Tibial artery (tissue), 4 donors: ENCODE results near the gene SLC5A2.

Experiments used
- DNase-seq, 2 donors: peaks; one replicate each; pipeline ENCODE4 v3.0.0-alpha.2; 2019
- H3K27ac ChIP-seq, 2 donors: fragments of 200-600 bp; sonication (generic) in 1 of 2; 1 replicate in 1 of 2; 2 replicates in 1 of 2; pipeline ENCODE4 v1.5.1; 2018 to 2019; ENCODE audit warnings: mild to moderate bottlenecking in 1 of 2
- H3K27me3 ChIP-seq, 2 donors: fragments of 200-600 bp; sonication (generic) in 1 of 2; one replicate each; pipeline versions ENCODE4 v1.5.1 to v1.6.0; 2016 to 2019
- H3K36me3 ChIP-seq, 3 donors: fragments of 200-600 bp; sonication (generic) in 2 of 3; one replicate each; pipeline ENCODE4 v1.5.1; 2016 to 2019; ENCODE audit warnings: mild to moderate bottlenecking in 2 of 3
- H3K4me1 ChIP-seq, 4 donors: fragments of 200-600 bp; sonication (generic) in 2 of 4; 1 replicate in 3 of 4; 2 replicates in 1 of 4; pipeline ENCODE4 v1.5.1; 2016 to 2019
- H3K4me3 ChIP-seq, 2 donors: fragments of 200-600 bp; sonication (generic) in 1 of 2; 1 replicate in 1 of 2; 2 replicates in 1 of 2; pipeline ENCODE4 v1.5.1; 2018 to 2019; ENCODE audit warnings: mild to moderate bottlenecking in 2 of 2
- H3K9me3 ChIP-seq, 3 donors: fragments of 200-600 bp; sonication (generic) in 1 of 3; one replicate each; pipeline ENCODE4 v1.5.1; 2016 to 2019
- CTCF ChIP-seq, 2 experiments: fragments of 200-600 bp in 1 of 2; fragments of 450-650 bp in 1 of 2; IDR thresholded peaks; one replicate each; pipeline ENCODE4 v1.5.1; 2017 to 2019; ENCODE audit warnings: antibody characterized with exemption in 2 of 2, mild to moderate bottlenecking in 1 of 2, moderate library complexity in 1 of 2
- intact Hi-C: fragments of 100-400 bp; cut with DNase I; formaldehyde crosslinking; loops from one replicate; pipeline ENCODE4 v1.15.0; 2023; ENCODE audit warnings: low total_unique reads

SLC5A2 gene

GRCh38 chr16:31486045-31486444 lies 3.1 kb downstream of the SLC5A2 start:
- Histone ChIP-seq H3K27ac (no peak overlapping the region), H3K27me3 (peaks cover 0 to 46% of the 10 kb centered on the region in 2 donors), H3K4me1 (peaks cover 11 to 22% (median 18%) of the 10 kb centered on the region in 4 donors), H3K4me3 (no peak overlapping the region), H3K36me3 (peaks cover 0 to 15% (median 4%) of the 10 kb centered on the region in 3 donors), H3K9me3 (no peaks in the 10 kb centered on the region)
- TF ChIP-seq CTCF (IDR thresholded peaks at IDR 0.05), result no peak
- intact Hi-C loops, result no loop called here
- DNase-seq, result no peak

- no peak for TF ChIP-seq CTCF (IDR thresholded peaks at IDR 0.05)
- peaks cover under 1 to 27% (median 14%) of the 10 kb centered on the region in 3 donors for H3K36me3 ChIP-seq
- peaks cover 0 to 46% of the 10 kb centered on the region in 2 donors for H3K27me3 ChIP-seq
- no peak overlapping the region for H3K27ac ChIP-seq
- H3K4me1 ChIP-seq, result peaks cover 11 to 22% (median 18%) of the 10 kb centered on the region in 4 donors
- no peaks in the 10 kb centered on the region for H3K9me3 ChIP-seq
- no peak for DNase-seq
- peak overlapping the region; percentile 37 to 57 for H3K4me3 ChIP-seq
- intact Hi-C loops, result no loop called here
These were observed 4.3 kb downstream of the SLC5A2 start for GRCh38 chr16:31487071-31487719.

GRCh38 chr16:31487720-31488467 lies 5.0 kb downstream of the SLC5A2 start:
- no peak for TF ChIP-seq CTCF (IDR thresholded peaks at IDR 0.05)
- Histone ChIP-seq H3K27ac (no peak overlapping the region), H3K4me1 (peaks cover 11 to 22% (median 18%) of the 10 kb centered on the region in 4 donors), H3K4me3 (peak overlapping the region; percentile 37 to 57), H3K36me3 (peaks cover 7 to 34% (median 21%) of the 10 kb centered on the region in 3 donors), H3K27me3 (peaks cover 0 to 46% of the 10 kb centered on the region in 2 donors), H3K9me3 (no peaks in the 10 kb centered on the region)
- intact Hi-C loops, result no loop called here
- DNase-seq, result no peak

- Histone ChIP-seq H3K4me1 (peaks cover 11 to 22% (median 18%) of the 10 kb centered on the region in 4 donors), H3K27ac (no peak overlapping the region), H3K9me3 (no peaks in the 10 kb centered on the region), H3K36me3 (peaks cover 14 to 41% (median 29%) of the 10 kb centered on the region in 3 donors), H3K27me3 (peaks cover 0 to 46% of the 10 kb centered on the region in 2 donors), H3K4me3 (peak overlapping the region in 1 of 2 donors; percentile 57)
- DNase-seq, result no peak
- intact Hi-C loops, result no loop called here
- no peak for TF ChIP-seq CTCF (IDR thresholded peaks at IDR 0.05)
These were observed 5.8 kb downstream of the SLC5A2 start for GRCh38 chr16:31488468-31489297.

- Histone ChIP-seq H3K4me3 (no peak overlapping the region), H3K9me3 (no peaks in the 10 kb centered on the region), H3K27ac (no peak overlapping the region), H3K27me3 (peaks cover 0 to 46% of the 10 kb centered on the region in 2 donors), H3K36me3 (peaks cover 19 to 47% (median 34%) of the 10 kb centered on the region in 3 donors), H3K4me1 (peaks cover 11 to 22% (median 18%) of the 10 kb centered on the region in 4 donors)
- DNase-seq, result no peak
- intact Hi-C loops, result no loop called here
- no peak for TF ChIP-seq CTCF (IDR thresholded peaks at IDR 0.05)
These were observed 6.3 kb downstream of the SLC5A2 start for GRCh38 chr16:31489298-31489564.
